Hematopoietic multipotent progenitor cell (in vitro differentiated cells): Measurements from ENCODE around the gene KRT78. TPM values are rescaled to one million over a fixed set of nuclear protein-coding genes. Genes with fewer than 3 reads are reported as not detected.
"Not testable (repeated sequence)": the region's sequence is repeated elsewhere in the genome, so short reads cannot be mapped to it uniquely, and the experiment has no call there.

Source experiments
- DNase-seq, 3 donors: peaks; one replicate each; pipeline ENCODE4 v3.0.0-alpha.2; 2011 to 2015; ENCODE audit warnings: low read depth in 2 of 3, low spot score in 2 of 3
- total RNA-seq: library from RNA; depleted of rRNA; stranded (reverse); fragments of >200 nt; gene quantifications from one replicate; pipeline ENCODE4 v1.2.3, GENCODE V29; 2012

KRT78 gene
- total RNA-seq, 1 donor = not detected

DNA sequence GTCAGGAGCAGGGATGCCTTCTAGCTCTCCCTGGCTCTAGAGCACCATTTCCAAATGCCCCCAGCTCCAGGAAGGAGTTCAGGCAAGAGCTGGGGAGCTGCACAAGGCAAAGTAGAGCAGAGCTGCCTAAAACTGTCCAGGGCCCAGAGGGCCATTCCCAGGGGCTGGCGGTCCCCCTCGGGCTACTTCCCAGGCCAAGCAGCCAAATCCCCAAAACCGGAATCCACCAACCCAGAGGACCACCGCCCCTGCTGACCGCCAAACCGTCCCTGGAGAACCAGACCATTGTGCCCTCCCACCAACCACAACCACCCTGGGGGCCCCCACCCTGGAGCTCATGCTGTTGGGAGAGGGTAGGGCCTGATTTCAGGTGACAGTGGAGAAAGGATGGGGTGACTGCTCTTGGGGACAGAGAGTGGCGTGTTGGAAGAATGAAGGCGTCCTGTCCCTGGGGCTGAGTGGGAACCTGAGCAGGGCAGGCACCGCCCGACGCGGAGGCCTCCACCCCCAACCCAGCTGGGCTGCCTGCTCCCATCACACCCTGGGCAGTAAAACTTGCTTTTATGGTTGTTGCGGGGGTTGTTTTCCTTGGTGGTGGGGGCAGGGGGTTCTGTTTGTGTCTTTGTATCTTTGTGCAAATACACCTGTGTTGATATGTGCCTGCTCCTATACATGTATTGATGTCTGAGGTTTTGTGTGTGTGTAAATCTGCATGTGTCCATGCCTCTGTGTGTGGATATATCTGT, 24.0 kb upstream of the KRT78 start:
- DNase-seq = no peak

DNA sequence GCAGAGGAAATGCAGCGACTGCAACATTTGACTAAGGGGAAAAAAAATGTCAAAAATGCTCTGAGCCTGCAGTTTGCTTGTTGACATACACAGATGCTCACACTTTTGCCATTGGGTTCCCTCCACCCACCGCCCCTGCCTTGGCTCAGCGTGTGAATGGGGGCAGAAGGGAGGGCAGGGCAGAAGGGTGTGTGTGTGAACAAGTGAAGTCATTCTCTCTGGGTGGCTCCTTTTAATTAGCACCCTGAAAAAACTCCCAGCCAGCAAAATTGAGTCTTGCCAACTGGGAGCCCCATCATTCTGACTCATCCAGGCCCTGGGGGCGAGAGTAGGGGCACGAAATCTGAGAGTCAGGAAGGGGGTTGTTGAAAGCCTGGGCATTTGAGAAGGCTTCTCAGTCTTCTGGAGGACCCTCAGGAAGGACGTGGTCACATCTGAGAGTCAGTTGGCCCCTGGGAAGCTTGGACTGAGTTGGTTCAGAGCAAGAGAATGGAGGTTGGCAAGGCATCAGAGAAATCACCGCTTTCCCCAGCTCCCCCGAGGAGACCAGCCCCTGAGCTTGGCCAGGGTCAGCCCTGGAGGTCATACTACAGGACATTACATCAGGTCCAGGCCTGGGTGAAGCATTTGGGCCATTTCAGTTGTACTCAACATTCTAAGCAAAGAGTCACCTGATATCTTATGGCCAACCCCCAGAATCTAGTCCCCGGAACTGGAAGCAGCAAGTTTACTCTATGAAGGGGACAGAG, 22.7 kb upstream of the KRT78 start:
- DNase-seq = no peak

DNA sequence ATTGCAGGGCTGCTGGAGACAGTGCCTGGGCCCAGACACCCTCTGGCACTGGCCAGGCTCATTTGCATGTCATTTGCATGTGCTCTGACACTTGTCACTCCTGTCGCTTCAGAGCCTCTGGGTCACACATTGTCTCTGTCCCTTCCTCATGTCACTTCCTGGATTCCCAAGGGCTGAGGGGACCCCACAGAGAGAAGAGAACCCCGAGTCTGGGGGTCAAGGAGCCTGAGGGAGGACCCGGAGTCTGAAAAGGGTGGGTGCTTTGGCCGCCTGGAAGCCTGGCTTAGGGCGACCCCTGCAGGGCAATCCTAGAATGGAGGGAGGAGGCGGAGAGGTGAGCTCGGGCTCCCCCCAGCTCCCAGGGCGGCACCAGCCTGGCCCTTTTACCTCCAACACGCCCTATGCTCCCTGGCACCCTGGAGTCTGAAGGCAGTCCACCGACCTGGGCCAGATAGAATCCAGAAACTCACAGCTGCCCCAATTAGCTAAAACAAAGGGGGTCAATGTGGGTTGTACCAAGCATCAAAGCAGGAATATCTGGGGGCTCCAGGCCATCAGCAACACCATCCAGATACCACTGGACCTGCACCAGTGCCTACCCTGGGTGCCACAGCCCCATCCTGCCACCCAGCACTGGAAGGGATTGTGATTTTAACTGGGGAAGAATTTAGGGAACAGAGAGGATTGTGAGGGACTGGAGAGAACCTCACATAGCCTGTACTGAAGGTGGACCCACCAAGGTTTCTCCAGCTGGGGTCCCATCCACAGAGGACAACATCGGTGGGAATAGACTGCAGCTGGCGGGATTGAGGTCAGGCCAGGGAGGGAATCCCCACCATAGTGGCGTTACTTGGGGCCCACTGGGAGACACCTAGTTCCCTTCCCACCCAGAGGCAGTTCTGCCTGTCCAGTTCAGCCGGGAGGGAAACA, 21.8 kb upstream of the KRT78 start:
- peak; percentile 41 to 82 (median 62) for DNase-seq

DNA sequence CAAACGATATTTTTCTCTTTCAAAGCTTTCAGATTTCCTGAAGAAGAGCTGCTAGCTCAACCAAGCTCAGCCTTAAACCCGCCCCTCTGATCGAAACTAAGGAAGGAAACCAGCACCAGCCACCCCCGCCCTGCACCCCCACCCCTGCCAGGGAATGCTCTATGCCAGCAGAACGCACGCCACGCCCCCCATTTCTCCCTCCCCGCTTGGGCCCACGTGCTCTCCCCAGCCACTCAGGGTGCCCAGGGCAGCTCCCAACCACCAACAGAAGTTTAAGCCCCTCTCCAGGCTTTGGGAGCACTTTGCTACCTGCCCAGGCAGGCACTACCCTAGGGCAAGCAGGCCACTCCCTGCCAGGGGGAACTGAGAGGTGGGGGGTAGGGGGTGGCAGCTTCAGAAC, 18.8 kb upstream of the KRT78 start:
- DNase-seq = peak in 2 of 3 donors; percentile 71 to 77

DNA sequence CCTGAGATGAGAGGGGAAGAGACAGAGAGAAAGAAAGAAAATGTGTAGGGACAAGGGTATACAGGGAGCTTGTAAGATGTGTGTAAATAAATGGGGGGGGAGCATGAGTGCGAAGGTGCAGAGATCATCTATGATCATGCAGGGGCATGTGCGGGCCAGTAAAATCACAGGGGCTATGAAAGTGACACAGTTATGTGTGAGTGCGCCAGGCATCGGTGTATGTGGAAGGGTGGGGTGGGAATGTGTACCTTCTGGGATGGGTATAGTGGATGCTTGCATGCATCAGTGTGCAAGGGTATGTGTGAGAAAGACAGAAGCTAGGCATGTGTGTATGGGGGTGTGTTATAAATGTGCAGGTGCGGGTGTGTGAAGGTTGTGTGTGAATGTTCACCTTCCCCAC, 18.4 kb upstream of the KRT78 start:
- DNase-seq = no peak

DNA sequence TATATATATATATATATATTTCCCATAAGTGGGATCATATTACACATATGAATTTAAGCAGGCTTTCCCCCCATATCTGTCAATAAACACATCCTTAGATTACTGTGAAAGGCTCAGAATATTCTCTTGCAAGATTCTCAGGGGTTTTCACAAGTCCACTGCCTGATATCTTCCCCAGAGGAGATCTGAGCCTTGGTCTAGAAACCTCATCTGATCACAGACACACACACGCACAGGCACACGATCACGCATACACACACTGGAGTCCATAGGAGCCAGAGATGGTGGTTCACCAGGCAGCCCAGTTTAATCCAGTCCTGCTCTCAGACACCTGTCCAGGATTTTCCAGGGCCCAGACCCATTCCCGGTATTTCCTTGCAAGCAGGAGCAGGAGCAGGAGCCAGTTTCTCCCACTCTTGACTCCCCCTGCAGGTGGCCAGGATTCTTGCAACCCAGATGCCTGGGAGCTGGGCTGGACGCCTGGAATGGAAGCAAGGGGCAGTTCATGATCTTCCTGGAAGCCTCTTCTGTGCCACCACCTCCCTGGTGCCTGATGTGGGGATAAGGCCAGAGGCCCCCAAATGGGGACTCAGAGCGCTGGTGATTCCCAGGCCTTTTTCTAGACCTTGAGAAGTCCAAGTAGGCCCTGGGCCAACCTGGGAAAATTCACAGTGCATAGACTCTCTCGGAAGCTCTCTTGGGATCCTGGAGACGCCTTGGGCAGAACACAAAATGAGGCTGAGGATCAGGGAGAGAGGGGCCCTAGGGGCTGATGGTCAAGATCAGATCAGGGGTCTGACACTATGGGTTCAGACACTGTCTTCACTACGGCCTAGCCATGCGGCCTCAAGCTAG, 16.5 kb upstream of the KRT78 start:
- peak in 1 of 3 donors; percentile 42 for DNase-seq

DNA sequence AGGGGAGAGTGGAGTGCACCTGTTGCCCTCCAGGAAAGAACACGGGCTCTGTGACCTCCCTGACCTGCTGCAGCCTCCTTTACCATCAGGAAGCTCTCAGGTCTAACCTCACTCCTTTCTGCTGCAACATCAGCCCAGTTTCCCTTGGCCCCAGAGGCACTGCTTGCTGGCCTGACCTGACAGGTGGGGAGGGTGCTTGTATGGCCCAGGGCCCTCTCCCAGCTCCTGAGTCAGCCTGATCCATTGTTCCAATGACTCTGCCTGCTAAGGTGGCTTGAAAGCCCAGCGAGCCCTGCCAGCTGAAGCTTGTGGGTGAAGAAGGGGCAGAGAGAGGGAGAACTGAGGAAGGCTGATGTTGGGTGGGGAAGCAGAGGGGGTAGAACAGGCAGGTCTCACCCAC, 13.2 kb upstream of the KRT78 start:
- no peak for DNase-seq

DNA sequence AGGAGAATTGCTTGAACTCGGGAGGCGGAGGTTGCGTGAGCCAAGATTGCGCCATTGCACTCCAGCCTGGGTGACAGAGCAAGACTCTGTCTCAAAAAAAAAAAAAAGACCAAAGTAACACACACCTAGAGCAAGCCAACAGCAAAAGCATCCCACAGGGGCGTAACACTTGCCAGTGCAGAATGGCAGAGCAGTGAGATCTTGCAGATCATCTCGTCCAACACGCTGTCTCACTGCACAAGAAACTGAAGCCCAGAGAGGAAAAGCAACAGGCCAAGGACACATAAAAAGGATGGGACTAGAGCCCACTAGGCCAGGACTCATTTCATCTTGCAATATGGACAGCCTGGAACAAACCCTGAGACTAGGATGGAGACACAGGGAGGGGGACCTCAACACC, 12.7 kb upstream of the KRT78 start:
- no peak for DNase-seq

DNA sequence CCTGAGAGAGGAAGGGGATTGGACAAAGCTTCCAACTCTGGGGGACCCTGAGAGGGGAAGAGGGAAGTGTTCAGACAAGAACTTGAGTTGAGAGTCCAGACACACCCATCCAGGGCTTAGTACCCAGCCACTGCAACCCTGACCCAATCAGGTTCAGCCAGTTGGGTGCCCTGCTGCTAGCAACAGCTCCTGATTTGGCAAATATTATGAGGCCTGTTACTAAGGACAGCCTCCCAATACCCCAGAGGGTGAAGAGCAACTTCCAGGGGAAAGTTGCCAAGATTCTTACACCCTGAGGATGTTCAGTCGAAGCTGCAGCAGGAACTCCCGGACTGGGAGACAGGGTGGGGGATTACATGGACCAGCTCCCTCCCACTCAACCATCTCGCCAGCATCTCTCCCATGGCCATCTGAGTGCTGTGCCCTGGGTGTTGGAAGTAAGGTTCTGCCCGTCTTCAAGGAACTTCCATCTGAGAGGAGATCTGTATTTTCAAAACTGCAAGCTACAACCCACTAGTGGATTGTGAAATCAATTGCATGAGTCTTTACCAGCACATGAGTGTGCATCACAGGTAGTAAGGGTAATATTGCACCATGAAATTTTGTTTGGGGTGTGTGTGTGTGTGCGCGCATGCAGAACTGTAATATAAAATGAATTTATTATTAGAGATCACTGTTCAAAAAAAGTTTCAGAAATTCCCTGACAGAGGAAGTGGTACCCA, 11.5 kb upstream of the KRT78 start:
- DNase-seq = no peak

DNA sequence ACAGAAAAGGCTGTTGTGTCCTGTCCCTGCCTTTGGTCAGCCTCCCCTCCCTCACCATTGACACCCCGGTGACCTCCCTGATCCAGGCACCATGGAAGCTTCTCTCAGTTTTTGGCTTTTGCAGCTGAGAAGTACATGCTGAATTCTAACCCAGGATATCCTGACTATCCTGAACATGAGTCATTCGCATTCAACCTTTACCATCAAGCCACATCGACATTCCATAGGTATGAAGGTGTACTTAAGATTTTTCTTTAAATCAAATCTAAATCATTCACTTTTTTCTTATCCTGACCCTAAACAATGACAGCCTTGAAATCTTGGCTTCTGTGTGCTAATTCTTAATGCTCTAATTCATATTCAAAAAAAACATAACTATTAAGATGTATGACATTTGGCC, 8.7 kb upstream of the KRT78 start:
- no peak for DNase-seq

DNA sequence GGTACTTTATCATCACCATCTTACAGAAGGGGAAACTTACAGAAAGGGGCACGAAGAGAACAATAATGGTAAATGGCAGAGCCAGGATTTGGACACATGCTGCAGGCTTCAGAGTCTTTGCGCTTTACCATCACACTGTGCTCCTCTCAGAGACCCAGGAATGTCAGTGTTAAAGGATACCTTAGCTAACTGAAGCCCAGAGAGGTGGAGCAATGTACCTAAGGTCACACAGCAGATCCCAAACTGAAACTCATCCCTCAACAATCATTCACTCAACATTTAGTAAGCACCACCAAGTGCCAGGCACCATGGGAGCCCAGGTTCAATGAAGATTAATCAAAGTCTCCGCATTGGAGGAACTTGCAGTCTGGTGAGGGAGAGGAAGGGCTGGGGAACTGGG, 8.0 kb upstream of the KRT78 start:
- DNase-seq = no peak

DNA sequence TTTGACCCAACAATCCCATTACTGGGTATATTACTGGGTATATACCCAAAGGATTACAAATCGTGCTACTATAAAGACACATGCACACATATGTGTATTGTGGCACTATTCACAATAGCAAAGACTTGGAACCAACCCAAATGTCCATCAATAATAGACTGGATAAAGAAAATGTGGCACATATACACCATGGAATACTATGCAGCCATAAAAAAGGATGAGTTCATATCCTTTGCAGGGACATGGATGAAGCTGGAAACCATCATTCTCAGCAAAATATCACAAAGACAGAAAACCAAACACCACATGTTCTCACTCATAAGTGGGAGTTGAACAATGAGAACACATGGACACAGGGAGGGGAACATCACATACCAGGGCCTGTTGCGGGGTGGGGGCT, 7.3 kb upstream of the KRT78 start:
- DNase-seq = not testable (repeated sequence)

DNA sequence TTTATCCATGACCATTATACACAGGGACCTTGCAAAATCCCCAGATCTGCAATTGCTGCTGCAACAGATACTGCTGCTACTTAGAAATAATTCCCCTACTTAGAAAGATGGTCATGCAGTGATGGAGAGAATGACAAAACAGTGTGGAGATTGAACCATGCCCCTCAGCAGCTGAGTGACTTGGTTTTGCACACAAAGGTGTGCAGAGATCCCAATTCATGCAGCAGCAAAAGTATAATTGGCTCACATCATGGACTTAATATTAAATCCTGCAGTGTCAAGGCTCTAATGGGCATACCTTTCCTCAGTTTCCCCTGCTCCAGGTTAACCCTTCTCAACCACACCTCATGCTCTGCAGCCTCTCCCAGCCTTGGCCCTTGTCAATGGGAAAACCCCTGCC, 3.0 kb upstream of the KRT78 start:
- no peak for DNase-seq

DNA sequence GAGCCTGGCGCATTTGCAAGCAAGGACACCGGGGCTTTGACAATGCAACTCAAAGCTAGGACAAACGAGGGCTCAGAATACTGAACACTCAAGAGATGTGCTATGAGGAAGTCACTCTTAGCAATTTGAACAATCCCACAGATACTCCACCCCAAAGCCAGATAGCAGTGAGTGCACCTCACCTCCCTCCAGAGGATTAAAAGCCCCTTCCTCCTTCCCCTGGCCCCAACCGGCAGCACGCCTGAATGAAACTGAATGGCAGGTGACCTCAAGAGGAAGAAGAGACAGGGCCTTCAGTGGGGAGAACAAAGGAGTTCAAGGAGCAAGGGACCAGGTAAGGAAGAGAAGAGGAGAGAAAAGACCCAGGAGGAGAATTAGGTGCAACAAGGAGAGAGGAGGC, 1.9 kb upstream of the KRT78 start:
- DNase-seq = no peak

DNA sequence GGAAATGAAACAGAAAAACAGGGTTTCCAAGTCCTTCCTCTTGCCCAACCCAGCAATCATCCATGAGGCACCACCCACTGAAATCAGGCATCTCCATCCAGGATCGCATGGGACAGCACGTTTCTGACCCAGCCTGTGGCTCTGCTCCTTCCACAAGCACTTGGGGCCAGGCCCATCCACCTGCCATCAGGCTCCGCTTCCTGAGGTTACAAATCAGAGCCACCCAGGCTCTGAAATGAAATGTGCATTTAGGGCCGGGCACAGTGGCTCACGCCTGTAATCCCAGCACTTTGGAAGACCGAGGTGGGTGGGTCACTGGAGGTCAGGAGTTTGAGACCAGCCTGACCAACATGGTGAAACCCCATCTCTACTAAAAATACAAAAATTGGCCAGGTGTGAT, 717 bp upstream of the KRT78 start:
- no peak for DNase-seq

DNA sequence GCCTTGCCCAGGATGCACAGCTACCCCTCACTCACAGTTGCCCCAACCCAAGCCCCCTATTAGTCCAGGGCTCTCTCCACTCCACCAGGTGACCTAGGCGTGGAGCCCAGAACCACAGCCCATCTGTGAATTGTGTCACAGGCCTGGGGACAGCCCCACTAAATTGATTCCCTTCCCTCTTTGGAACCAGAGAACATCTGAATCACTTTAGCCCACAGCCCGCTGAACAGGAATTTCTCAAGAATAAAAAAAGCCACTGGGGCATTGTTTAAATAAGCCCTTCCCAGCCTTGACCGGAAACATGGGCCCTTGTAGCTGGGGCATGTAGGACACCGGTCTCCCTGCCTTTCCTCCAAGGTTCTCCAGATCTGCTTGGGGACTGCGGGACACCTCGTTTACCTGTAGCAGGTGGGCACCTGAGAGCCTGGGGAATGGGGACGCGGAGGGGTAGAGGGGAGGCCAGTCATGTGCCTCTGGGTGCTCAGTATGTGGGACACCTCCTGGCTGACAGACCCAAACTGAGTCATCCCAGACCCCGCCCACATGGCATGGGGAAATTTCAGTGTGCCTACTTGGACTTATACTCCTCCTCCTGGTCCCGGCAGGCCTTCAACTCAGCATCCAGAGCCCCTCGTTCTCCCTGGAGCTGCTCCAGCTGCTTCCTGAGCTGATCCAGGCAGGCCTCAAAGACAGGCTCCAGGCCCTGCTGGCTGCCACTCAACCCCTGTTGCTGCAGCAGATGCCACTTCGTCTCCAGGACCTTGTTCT, 1.3 kb downstream of the KRT78 start:
- no peak for DNase-seq

DNA sequence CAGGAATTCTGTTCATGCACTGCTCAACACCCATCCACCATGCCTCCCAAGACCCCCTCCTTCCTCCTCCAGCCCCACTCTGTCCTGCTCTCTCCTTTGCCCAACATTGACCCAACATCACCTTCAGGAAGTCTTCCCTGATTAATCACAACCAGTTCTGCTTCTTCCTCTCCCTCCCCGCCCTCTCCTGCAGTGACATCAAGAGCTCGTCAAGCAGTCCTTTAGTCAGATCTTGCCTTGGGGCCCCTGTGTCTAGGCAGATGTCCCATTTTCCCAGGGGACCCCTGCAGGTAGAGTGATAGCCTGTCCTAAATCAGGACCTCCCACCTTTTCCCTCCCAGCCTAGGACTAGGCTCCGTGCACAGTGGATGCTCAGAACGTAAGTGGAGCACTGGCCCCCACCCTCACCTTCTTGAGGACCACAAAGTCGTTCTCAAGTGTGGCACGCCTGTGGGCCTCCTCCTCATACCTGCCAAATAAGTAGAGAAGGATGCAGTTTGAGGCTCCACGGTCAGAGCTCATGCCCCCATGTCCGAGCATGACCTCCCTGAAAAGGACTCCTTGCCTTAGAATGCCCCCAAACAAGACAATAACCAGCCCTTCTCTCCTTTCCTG, 2.3 kb downstream of the KRT78 start:
- no peak for DNase-seq

DNA sequence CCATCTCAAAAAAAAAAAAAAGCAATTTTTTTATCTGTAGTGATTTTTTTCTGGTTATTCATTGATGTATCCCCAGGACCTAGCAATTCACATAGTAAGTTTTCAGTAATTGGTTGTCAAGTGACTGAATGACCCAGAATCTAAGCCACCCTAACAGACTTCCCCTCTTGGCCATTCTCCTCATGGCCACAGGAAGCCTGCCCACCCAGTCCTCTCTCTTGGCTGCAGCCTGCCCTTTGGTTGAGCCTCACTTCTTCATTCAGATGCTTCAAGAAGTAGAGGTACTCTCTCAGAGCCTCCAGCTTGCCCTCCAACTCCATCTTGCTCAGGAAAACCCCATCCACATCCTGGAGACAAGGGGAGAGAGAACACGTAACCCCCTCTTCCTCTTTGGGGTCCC, 2.8 kb downstream of the KRT78 start:
- DNase-seq = no peak

DNA sequence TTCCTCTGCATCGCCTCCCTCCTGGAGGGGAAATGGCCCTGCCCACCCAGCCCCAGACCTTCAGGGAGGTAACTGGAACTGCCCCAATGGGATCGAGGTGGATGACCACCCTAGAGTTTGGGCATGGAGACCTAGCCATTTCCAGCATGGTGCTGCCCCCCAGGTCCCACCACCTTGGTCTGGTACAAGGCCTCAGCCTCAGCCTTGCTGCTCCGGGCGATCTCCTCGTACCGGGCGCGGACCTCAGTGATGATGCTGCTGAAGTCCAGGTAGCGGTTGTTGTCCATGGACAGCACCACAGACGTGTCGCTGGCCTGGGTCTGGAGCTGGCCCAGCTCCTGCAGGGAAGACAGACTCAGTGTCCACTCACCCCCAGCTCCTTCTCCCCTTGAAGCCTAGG, 4.4 kb downstream of the KRT78 start:
- no peak for DNase-seq
